HepG2 (cell line): Measurements from ENCODE around the gene MAP3K3. TPM values are rescaled to one million over a fixed set of nuclear protein-coding genes. Genes with fewer than 3 reads are reported as not detected.

Experiments used
- AGO1 ChIP-seq: fragments of 200-400 bp; formaldehyde crosslinking; IDR thresholded peaks from 2 replicates; pipeline ENCODE4 v1.6.1; 2017; ENCODE audit warnings: mild to moderate bottlenecking, low read depth, low read length, moderate library complexity; ENCODE audit not compliant: poor library complexity, severe bottlenecking
- ATF5 ChIP-seq: sonication (generic); formaldehyde crosslinking; IDR thresholded peaks from 2 replicates; pipeline ENCODE4 v1.4.0; 2020; ENCODE audit warnings: mild to moderate bottlenecking, low read depth, missing genetic modification reagents
- CHCHD3 ChIP-seq: sonication (generic); formaldehyde crosslinking; IDR thresholded peaks from 2 replicates; pipeline ENCODE4 v1.8.0; 2022; ENCODE audit warnings: mild to moderate bottlenecking, missing genetic modification reagents, moderate library complexity
- FLYWCH1 ChIP-seq: sonication (generic); formaldehyde crosslinking; IDR thresholded peaks from 2 replicates; pipeline ENCODE4 v1.8.1; 2023; ENCODE audit warnings: mild to moderate bottlenecking, missing genetic modification reagents
- HMG20A ChIP-seq: IDR thresholded peaks from 2 replicates; pipeline ENCODE4 v1.6.1; 2016; ENCODE audit warnings: borderline replicate concordance
- MED1 ChIP-seq: sonication (generic); formaldehyde crosslinking; IDR thresholded peaks from 2 replicates; pipeline ENCODE4 v1.4.0; 2020; ENCODE audit warnings: missing genetic modification reagents
- MIER3 ChIP-seq: IDR thresholded peaks from 2 replicates; pipeline ENCODE4 v1.6.1; 2016; ENCODE audit warnings: missing compliant biosample characterization, borderline replicate concordance
- MTA3 ChIP-seq: sonication (generic); formaldehyde crosslinking; IDR thresholded peaks from 2 replicates; pipeline ENCODE4 v1.4.0; 2020; ENCODE audit warnings: missing genetic modification reagents
- NFRKB ChIP-seq: fragments of 450-650 bp; IDR thresholded peaks from 2 replicates; pipeline ENCODE4 v1.6.1; 2017
- NR0B2 ChIP-seq: sonication (generic); formaldehyde crosslinking; IDR thresholded peaks from 2 replicates; pipeline ENCODE4 v1.4.0; 2020; ENCODE audit warnings: mild to moderate bottlenecking, missing genetic modification reagents
- PHF5A ChIP-seq: IDR thresholded peaks from one replicate; pipeline ENCODE4 v1.6.1; 2018; ENCODE audit warnings: low read depth, missing genetic modification reagents; ENCODE audit not compliant: unreplicated experiment
- SIX4 ChIP-seq: sonication (generic); formaldehyde crosslinking; IDR thresholded peaks from 2 replicates; pipeline ENCODE4 v1.4.0; 2020; ENCODE audit warnings: missing genetic modification reagents
- SP4 ChIP-seq: sonication (generic); formaldehyde crosslinking; IDR thresholded peaks from 2 replicates; pipeline ENCODE4 v1.8.1; 2023; ENCODE audit warnings: mild to moderate bottlenecking, missing genetic modification reagents
- STAT5B ChIP-seq: sonication (generic); formaldehyde crosslinking; IDR thresholded peaks from 2 replicates; pipeline ENCODE4 v1.4.0; 2020; ENCODE audit warnings: missing genetic modification reagents
- ZKSCAN5 ChIP-seq: sonication (generic); formaldehyde crosslinking; IDR thresholded peaks from 2 replicates; pipeline ENCODE4 v1.5.1; 2020; ENCODE audit warnings: mild to moderate bottlenecking, missing genetic modification reagents
- ZNF12 ChIP-seq: sonication (generic); formaldehyde crosslinking; IDR thresholded peaks from 2 replicates; pipeline ENCODE4 v1.5.0; 2020; ENCODE audit warnings: missing genetic modification reagents
- ZNF282 ChIP-seq: fragments of 450-650 bp; IDR thresholded peaks from 2 replicates; pipeline ENCODE4 v1.6.1; 2018; ENCODE audit not compliant: partially characterized antibody
- ZNF329 ChIP-seq: sonication (generic); formaldehyde crosslinking; IDR thresholded peaks from 2 replicates; pipeline ENCODE4 v1.9.0; 2021; ENCODE audit warnings: low read depth, mild to moderate bottlenecking, missing genetic modification reagents
- ZNF350 ChIP-seq: sonication (generic); formaldehyde crosslinking; IDR thresholded peaks from 2 replicates; pipeline ENCODE4 v1.4.0; 2020; ENCODE audit warnings: mild to moderate bottlenecking, low read depth, missing genetic modification reagents, borderline replicate concordance
- ZNF382 ChIP-seq: sonication (generic); formaldehyde crosslinking; IDR thresholded peaks from 2 replicates; pipeline ENCODE4 v1.5.0; 2020; ENCODE audit warnings: missing genetic modification reagents, mild to moderate bottlenecking, borderline replicate concordance
- ZNF549 ChIP-seq: sonication (generic); formaldehyde crosslinking; IDR thresholded peaks from 2 replicates; pipeline ENCODE4 v1.5.0; 2020; ENCODE audit warnings: missing genetic modification reagents
- ZNF605 ChIP-seq: sonication (generic); formaldehyde crosslinking; IDR thresholded peaks from 2 replicates; pipeline ENCODE4 v1.8.0; 2022; ENCODE audit warnings: mild to moderate bottlenecking, missing genetic modification reagents
- ZNF607 ChIP-seq: sonication (generic); formaldehyde crosslinking; IDR thresholded peaks from 2 replicates; pipeline ENCODE4 v1.5.1; 2020; ENCODE audit warnings: missing genetic modification reagents, mild to moderate bottlenecking, borderline replicate concordance
- ZNF709 ChIP-seq: sonication (generic); formaldehyde crosslinking; IDR thresholded peaks from 2 replicates; pipeline ENCODE4 v1.5.0; 2020; ENCODE audit warnings: mild to moderate bottlenecking, missing genetic modification reagents
- ZNF747 ChIP-seq: sonication (generic); formaldehyde crosslinking; IDR thresholded peaks from 2 replicates; pipeline ENCODE4 v1.8.1; 2023; ENCODE audit warnings: missing genetic modification reagents, mild to moderate bottlenecking, borderline replicate concordance
- ZUFSP ChIP-seq: sonication (generic); formaldehyde crosslinking; IDR thresholded peaks from 2 replicates; pipeline ENCODE4 v1.9.0; 2021; ENCODE audit warnings: missing genetic modification reagents, mild to moderate bottlenecking, borderline replicate concordance
- polyA plus RNA-seq, 8 experiments: library from polyadenylated mRNA; depleted of rRNA in 3 of 8; stranded (reverse) in 7 of 8; unstranded in 1 of 8; fragments of >200 nt; fragmentation: Illumina TruSeq in 4 of 8; extraction: Trizol in 4 of 8; gene quantifications; 2 replicates each; pipeline versions ENCODE4 v1.2.1 to v1.2.3, GENCODE V29; 2011 to 2016; ENCODE audit warnings: low read depth in 4 of 8, missing spikeins in 1 of 8, mixed read lengths in 1 of 8; ENCODE audit not compliant: insufficient read depth in 1 of 8
- total RNA-seq, 5 experiments: library from RNA; depleted of rRNA; stranded (reverse); fragments of >200 nt; fragmentation: Illumina TruSeq; extraction: Trizol; gene quantifications; 2 replicates each; pipeline ENCODE4 v1.2.3, GENCODE V29; 2016; ENCODE audit warnings: low read depth in 1 of 5

The MAP3K3 gene
- total and polyA plus RNA-seq, 2 of the 13 experiments (the other 11 are each of a cell fraction or from before 2014, with no cell fraction given) = 17.7 to 21.8 TPM

GRCh38 chr17:63741408-63742173 is 119.4 kb downstream of the MAP3K3 start, which contains the start of gene STRADA (continued):
- peak; percentile 72 for TF ChIP-seq NR0B2 (CRISPR knock-in tag)
- peak; percentile 29; the same call in 1 of the 2 replicates for TF ChIP-seq MIER3 (CRISPR knock-in tag)
- TF ChIP-seq ZNF382 = no peak
- TF ChIP-seq ZNF329 (CRISPR knock-in tag) = no peak
- TF ChIP-seq ZNF747 = peak; percentile 46; the same call in 1 of the 2 replicates
- peak; percentile 5; the same call in 1 of the 2 replicates for TF ChIP-seq ZNF12 (CRISPR knock-in tag)
- TF ChIP-seq ZNF549 (CRISPR knock-in tag) = no peak
- TF ChIP-seq SP4 = peak; percentile 84
- TF ChIP-seq ZUFSP = no peak
- no peak for TF ChIP-seq ZKSCAN5
- no peak for TF ChIP-seq MTA3 (CRISPR knock-in tag)
- no peak for TF ChIP-seq ZNF282
- peak; percentile 97 for TF ChIP-seq ZNF709
- TF ChIP-seq ATF5 (CRISPR knock-in tag) = no peak
- TF ChIP-seq ZNF605 (CRISPR knock-in tag) = peak; percentile 76
- peak; percentile 66 for TF ChIP-seq MED1
- TF ChIP-seq SIX4 (CRISPR knock-in tag) = no peak
- TF ChIP-seq ZNF607 = peak; percentile 91
- TF ChIP-seq STAT5B (CRISPR knock-in tag) = no peak; the same call in none of the 2 replicates
- no peak for TF ChIP-seq NFRKB
- TF ChIP-seq FLYWCH1 = peak; percentile 70; the same call in 1 of the 2 replicates
- TF ChIP-seq CHCHD3 (CRISPR knock-in tag) = peak; percentile 73
- TF ChIP-seq PHF5A (CRISPR knock-in tag) = no peak
- TF ChIP-seq ZNF350 = peak; percentile 91
- peak; percentile 91 for TF ChIP-seq AGO1
- no peak; the same call in 1 of the 2 replicates for TF ChIP-seq HMG20A (CRISPR knock-in tag)
